Measurements from ENCODE around the gene SELENOS.
A peak's percentile ranks its signal among the peaks of the same experiment; 100 is the strongest.
"Not testable (repeated sequence)": the region's sequence is repeated elsewhere in the genome, so short reads cannot be mapped to it uniquely, and the experiment has no call there.

SELENOS gene

DNA sequence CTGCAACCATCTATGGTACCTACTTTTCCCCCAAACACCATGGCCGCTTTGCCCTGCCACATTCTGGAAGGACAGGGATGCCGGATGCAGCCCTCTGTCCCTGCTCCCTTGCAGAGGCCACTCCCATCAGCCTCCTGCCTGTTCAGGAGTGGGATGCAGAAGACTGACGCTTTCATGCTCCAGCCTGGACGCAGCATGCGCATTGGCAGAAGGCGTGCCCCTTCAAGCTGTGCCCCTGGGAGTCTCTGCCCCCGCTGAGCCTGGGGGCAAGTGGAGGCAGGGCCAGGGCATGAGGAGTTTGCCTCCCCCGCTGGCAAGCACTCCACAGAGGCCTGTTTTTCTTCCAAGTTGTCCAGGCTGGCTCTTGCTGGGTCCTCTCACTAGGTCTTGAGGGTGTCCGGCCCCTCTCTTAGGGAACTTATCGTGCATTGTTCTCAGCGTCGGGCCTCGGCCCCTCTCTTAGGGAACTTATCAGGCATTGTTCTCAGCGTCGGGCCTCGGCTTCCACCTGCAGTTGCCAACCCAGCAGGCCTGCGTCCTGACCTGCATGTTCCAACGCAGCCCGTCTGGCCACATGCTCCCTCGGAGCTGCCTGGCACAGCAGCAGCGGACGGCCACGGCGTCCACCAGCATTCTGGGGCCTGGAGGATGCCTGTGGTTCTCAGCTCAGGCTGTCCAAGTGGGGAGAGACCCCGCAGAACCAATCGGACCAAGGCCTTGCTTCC, 32.3 kb upstream of the SELENOS start:
- no peak for DNase-seq

DNA sequence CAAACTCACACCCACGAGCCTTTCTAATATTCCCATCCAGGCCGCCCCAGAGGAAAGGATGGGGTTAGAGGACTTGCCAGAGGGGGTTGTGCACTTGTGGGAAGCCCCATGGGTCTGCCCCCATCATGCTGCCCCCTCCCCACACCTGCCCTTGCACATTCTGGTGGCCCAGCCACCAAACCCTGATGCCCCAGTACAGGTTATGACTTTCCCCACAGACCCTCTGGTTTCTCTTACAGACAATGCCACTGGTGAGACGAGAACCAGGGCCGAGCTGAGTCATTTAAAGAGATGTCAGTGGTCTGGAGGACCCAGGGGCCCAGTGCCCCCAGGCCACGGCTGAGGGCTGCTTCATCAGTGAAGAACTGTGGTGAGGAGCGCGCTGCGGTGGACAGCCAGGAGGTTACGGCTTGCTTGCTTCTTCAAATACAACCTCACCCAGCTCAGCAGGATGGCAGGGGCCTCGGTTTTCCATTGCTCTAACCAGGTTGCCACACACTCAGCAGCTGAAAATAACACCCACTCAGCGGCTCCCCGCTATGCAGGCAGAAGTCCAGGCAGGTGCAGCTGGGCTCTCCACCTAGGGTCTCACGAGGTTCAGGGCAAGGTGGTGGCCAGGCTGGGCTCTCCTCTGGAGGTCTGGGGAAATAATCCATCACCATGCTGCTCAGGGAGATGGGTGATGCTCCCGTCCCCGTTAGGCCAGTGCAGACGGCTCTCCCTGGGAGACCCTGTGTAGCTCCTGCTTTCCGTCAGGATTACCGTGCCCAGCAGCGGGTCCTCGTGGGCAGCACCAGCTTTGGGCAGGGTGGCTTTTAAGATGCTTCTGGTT, 31.5 kb upstream of the SELENOS start:
- no peak for DNase-seq

DNA sequence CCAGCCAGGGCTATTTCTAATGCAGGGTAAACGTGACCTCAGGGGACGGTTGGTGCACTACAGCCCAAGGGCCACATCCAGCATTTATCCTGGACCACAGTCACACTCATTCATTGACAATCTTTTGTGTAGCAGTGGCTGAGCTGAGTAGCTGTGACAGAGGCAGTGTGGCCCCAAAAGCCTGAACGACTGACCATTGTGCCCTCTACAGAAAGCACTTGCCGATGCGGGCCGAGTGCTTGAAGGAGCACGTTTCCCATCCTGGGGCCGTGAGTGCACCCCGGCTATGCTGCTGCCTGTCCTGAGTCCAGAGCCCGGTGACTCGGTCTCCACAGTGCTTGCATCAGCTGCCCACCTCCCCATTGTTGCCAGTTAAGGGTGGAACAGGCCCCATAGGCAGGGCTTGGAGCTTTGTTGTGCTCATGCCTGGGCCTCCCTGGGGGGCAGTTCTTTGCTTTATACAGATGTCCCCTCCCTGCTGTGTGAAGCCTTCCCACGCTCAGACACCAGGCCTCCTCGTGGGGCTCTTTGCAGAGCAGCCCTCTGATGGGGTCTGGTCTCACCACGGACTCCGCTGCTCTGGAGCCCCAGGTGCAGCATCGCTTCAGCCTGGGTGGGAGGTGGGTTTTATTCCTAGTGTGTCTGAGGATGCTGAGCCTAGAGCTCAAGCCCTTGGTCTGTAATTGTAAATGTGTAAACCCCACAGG, 30.8 kb upstream of the SELENOS start:
- DNase-seq, result no peak

DNA sequence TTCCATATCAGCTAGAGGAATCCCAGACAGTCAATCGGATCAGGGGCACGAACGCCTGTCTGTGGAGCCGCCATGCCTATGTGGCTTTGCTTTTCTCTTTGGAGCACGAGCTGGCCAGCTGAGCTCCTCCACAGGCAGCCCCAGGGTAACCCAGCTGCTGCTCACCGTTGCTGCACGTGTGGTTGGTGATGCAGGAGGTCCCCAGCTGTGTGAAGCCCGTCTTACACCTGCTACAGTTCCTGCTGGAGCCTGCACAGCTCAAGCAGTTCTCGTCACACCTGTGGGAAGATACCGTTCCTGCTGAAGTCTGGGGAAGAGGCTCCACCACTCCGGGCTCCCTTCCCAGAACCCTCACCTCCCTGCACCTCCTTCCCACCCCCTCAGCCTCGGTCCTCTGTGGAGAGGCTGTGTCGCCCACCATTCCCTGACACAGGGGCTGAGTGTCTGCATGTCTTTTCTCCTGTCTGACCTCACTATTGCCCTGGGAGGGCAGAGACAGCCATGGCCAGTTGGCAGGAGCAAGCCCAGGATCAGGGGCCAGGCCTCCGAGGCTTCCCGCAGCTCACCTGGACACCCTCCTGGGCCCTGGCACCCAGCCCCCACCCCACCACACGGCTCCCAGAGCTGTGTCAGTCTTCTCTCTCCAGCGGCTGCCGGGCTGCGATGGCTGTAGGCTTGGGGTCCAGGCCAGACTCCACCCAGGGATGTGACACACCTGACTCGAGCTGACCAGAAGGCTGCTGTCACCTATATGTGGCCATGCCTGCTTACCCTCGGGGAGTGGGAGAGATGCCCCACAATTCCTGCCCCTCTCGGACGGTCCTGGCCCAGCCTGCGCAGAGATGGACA, 30.0 kb upstream of the SELENOS start:
- no peak for DNase-seq

DNA sequence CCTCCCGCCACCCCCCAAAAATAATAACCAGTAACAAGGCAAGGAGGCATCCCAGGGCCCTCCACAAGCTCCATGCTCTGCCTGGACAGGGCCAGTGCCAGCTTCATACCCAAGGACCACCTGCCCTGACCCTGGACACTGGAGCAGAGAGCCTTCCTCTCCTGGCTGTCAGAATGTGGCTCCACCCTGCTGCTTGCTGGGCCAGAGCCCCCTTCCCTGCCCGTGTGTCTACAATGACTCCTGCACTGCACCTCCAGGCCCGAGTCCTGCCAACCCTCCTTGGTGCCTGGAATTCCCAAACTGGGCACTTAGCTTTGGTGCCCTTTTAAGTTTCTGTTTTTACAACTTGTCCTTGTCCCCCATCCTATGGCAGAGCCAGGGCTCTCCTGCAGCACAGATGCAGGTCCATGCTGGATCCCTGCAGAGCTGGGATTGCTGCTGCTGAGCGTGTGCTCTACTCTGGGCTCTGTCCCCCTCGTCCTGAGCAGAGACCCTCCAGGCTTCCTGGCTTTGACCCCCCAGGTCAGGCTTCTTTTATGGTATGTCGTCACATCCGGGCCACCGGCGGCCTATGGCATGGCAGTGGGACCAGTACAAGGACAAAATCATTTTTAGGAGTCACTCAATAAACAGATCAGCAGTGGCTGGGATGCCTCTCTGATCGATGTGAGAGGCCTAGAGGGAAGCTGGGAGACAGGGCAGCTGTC, 29.2 kb upstream of the SELENOS start:
- DNase-seq, result no peak

DNA sequence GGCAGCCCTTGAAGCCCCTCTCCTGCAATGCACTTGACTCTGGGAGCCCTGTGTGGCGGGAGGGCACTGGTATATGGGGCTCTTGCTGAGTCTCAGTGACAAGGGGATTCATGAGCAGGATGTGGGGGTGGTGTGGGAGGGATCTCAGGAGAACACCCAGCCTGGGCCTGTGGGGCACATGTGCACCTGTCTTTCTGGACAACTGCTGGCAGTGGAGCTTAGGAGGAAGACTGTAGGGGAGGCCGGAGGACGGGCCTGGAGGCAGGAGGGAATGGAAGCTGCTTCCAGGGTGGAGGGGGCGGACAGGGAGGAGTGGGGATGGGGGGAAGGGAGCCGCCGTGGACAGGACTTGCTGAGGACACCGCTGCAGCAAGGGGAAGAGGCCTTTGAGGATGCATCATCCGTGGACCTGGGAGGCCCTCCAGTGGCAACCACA, 28.6 kb upstream of the SELENOS start:
- no peak for DNase-seq

DNA sequence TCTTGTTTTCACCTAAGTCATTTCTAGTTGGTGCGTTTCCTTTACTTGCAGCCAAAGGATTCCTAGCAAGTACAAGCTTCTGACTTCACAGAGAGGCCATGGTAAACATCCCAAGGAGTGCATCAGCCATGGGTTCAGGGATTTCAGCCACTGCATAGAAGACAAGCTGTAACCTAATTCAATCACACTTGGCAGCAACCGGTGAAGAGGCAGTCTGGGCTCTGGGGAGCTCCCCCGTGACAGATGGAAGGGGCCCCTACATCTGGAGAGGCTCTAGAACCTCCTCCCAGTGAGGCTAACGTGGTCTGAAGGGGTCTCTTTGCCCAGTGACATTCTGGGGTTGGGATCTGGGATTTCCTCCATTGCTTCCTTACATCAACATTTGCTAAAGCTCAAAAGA, 26.1 kb upstream of the SELENOS start:
- no peak for DNase-seq

DNA sequence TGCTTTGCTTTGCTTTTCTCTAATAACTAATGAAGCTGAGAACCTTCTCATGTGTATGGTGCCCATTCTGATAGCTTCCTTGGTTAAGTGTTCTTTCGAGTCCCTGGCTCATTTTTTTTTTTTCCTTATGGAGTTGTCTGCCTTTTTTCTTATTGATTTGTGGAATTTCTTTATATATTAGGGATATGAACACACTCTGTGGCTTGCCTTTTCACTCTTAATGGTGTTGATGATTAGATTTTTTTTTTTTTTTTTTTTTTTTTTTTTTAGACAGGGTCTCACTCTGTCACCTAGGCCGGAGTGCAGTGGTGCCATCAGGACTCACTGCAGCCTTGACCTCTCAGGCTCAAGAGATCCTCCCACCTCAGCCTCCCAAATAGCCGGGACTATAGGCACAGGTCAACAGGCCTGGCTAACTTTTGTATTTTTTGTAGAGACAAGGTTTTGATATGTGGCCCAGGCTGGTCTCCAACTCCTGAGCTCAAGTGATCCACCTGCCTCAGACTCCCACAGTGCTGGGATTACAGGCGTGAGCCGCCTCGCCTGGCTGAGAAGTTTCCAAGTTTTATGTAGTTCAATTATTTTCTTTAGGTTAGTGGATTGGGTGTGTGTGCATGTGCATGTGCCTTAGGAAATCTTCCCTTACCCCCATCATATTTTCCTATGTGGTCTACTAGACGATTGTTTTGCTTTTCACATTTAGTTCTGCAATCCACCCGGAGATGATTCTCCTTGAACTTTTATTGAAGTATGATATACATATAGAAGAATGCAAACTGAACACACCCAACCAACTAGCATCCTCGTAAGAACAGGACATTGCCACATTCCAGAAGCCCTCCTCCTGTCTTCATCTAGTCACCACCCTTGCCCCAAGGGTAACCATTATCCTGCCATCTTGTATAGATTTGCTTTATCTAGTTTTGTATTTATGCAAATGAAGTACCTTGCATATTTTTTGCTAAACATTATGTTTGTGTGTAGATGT, 19.4 kb upstream of the SELENOS start:
- DNase-seq, result no peak

DNA sequence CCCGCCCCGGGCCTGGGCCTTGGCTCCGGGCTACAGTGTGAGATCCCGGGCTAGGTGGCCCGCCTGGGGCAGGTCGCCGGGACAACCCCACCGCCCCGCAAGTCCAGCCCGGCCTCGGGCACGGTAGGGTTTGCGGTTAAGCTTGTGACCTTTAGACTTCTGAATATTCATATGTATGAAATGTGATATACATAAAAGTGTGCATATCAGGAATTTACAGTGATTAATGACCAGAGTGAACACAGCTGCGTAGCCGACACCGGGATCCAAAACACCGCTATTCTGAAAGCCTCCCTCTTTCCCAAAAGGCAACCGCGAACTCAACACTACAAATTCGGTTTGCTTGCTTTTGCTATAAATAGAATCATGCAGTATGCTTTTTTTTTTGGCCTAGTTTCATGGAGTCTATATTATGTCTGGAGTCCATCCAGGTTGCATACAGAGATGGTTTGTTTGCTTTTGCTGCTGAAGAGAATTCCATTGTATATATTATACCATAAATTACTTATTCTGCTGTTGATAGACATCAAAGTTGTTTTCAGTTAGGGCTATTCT, 18.4 kb upstream of the SELENOS start:
- DNase-seq, result no peak

DNA sequence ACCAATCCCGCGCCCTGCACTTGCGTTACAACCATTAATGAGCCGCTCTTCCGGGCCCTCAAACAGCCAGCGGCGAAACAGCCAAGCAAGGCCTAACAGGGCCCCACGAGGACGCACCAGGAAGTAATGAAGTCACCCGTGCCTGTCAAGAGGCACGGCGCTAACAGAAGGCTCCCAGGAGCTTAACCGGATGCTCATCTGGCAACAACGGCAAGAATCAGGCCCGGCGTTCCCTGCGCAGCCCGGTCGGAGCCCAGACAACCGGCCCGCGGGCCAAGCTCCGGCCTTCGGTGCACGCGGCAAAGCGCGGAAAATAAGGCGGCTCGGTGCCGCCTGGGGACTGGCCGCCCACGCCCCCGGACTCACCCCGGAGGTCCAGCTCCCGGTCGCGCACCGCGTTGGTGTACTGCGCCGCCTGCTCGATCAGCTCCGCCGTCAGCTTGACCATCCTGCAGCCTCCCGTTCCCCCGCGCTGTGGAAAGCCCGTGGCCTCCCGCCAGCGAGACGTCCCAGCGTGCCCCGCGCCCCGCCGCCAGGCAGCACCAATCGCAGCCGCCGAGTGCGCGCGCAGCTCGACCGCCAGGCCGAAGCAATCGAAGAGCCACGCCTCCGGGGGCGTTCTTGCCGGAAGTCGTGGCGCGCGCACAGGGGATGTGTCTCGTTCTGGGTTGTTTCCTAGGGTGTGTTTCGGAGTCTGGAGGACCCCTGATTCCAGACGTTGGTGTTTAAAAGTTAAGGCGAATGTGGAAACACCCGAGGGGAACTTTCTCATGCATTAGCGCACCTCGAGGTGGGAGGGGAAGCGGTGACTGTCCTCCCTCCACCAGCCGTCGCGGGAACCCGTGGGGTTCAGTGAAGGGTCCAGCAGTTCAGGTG, 17.7 kb upstream of the SELENOS start, which contains the start of gene SNRPA1:
Gene SNRPA1 (minus strand): TSS at position 518 of the 876 bp plus-strand sequence. CDS start 70 bp downstream, at position 448.
- DNase-seq, result peak; percentile 95 to 97

DNA sequence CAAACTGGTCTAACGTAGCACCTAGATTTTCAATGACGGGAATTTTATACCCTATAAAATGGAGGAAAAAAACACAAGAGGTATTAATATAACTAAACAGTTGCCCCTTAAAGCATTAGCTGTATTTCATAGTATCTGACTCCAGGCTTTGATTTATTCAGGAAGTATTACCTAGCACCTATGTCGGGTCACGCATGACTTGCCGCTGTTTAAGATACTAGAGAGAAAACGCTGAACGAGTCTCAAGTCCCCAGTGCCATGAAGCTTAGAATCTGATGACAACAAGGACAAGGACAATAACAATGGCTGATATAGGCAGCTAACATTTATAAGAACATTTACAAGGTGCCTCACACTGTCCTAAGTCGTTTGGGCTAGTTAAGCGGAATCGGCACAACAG, 15.8 kb upstream of the SELENOS start:
- DNase-seq, result no peak

DNA sequence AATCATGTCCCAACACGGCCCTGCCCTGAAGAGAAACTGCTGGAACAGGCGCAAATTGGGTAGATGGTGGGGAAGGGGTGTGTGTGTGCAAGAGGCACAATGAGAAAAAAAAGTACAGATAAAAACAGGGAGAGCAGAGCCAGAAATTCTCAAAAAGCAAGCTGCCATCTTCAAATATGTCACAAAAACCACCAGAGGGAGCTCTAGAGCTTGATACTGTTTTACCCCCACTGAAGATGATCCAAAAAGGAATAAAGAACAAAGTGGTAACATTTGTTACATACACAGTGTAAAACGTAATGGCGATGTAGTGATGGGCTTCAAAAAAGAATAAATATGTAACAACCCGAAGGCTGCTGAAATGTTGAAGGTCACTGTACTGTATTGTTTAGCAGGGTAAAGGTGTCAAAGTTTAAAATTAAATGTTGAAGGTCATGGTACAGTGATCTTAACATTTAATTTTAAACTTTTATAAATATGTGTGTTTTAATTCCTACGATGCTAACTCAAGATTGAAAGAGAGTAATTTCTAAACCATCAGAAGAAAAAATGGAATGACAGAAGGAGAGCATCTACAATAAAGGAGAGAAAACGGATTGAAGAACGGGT, 11.7 kb upstream of the SELENOS start:
- peak in 1 of 2 donors; percentile 73 for DNase-seq

DNA sequence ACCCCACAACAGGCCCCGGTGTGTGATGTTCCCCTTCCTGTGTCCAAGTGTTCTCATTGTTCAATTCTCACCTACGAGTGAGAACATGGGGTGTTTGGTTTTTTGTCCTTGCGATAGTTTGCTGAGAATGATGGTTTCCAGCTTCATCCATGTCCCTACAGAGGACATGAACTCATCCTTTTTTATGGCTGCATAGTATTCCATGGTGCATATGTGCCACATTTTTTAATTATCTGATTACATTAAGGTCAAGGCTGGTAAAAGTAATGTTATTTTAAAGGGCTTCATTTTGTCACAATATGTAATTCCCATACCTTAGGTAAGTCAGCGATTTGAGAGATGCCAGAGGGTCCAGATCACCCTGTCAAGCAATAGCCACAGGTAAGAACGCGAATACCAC, 10.1 kb upstream of the SELENOS start:
- DNase-seq, result not testable (repeated sequence)

DNA sequence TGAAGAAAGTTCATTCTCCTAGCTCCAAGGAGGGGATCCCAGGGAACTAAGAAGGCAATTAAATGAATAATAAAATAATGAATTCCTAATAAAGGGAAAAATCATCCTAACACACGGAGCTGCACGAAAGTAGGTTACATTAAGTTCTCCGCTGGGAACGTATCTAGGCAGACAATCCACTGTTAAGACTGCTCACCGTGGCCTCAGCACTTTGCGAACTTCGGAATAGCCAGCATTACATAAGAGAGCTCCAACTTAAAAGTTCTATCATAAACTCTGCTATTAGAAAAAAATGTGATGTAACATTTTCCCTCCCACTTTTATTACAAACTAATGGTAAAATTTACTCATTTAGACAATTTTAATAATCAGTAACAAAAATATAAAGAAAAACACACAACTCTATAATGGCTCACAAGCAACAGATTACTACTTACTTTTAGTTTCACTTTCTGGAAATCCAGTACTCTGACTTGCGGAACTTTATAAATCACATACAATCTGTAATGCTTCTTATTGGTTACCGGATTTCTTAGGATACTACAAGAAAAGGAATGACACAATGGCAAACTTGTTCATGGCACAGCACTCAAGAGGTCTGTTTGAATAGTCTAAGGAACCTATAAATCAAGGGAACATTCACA, 9.3 kb upstream of the SELENOS start:
- DNase-seq, result no peak

DNA sequence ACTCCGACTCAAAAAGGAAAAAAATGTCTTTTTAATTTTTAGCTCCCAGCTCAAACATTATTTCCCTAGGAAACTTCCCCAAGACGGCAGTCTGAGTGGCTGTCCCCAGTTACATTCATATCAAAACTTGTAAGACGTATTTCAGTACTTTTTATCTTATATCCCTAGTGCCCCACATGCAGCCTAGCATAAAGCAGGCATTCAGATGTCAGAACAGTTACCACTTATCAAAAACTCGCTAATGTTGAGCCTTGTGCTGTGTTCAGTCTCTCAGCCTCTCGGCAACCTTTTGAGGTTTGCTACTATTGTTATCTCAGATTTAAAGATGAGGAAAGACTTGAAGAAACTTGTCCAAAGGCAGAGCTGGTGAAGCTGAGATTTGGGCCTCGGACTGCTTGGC, 6.6 kb upstream of the SELENOS start:
- no peak for DNase-seq

DNA sequence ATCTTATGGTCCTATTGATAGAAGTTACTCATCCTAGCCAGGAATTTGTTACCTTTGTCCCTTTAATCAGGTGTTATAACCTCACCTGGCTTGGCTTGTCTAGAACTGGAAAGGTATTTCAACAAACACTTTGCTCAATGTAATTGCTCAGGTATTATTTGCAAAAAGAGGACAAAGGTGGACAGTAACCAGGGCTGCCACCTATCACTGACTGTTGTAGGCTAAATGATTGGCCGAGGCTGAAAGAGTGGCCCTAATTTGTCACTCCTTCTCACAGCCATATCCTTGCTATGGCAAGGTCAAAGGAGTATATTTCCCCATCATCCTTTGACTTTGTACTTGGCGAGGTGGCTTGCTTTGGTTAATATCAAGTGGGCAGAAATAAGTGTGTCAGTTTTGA, 2.7 kb upstream of the SELENOS start:
- no peak for DNase-seq

DNA sequence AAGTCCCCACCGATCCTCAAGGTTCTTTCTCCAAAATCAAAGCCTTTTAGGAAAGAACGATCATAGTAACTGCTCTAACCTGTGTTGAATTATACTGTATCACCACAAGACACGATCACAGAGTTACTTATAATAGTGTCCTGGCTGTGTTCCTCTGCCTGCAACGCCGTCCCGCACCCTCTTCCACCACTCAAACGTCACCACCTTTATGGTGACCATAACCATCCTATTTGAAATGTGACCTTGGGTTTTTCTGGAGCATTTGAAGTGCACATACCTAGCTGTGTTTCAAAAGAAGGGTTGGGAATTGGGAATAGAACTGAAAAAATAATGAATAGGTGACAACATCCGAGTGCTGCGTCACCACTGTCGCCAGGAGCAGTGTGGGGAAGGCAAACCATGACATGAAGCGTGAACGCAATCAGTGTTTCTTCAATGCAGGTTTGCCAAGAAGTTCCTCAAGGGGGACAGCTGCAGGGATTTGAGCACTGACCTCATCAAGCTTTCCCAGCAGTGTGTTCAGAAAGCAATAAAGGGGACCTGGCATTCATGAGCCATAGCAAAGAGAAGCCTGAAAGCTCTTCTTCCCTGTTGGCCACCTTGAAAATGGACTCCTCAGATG, 769 bp upstream of the SELENOS start:
- DNase-seq, result no peak
